COLO668 (cell line): Measurements from ENCODE around the gene DLX3.

ENCODE experiments used
- DNase-seq: peaks from one replicate; lab custom pipeline; 2025; ENCODE audit not compliant: unreplicated experiment; lab: John Stamatoyannopoulos, UW

Gene DLX3

DNA sequence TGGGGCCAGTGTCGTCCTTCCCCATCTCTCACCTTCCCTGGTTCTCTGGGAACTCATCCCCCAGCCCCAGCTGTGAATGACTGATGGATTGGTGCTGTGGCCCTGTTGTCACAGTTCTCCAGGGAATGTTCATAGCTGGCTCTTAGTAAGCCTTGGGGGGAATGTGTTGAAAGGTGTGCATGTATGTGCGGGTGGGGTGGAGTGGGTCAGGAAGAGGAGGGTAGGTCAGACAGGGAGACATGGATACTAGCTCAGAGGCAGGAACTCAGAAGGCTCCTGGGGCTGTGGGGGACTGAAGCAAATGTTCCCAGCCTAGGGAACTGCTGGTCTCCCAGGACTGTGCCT, 21.8 kb downstream of the DLX3 start:
- no peak for DNase-seq

DNA sequence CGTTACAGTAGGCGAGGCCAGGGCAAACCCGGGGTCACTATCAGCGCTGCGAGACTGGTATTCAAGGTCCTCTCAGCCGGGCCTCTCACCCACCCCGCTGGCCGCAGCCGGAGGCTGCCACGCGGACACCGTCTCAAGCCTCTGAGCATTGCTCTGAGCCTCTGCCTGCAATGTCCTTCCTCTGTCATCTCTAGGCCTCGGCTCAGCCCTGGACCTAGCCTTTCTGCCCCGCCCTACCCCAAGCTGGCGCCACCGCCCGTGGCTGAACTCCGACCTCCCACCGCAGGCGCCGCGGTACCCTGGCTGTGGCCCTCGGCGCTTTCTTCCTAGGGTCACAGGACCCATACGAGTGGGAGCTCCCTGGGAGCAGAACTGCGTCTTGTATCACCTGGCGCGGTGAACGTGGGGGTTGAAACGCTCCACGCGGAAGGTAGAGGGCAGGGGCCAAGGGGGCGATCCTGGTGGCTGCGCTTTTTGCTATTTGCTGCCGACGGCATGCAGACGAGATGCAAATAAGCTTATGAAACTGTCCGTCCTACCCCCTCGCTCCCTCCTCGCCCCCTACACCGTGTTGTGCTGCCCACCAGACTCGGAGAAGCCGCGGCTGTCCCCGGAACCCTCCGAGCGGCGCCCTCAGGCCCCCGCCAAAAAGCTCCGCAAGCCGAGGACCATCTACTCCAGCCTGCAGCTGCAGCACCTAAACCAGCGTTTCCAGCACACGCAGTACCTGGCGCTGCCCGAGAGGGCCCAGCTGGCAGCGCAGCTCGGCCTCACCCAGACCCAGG, 22.3 kb downstream of the DLX3 start:
- no peak for DNase-seq

DNA sequence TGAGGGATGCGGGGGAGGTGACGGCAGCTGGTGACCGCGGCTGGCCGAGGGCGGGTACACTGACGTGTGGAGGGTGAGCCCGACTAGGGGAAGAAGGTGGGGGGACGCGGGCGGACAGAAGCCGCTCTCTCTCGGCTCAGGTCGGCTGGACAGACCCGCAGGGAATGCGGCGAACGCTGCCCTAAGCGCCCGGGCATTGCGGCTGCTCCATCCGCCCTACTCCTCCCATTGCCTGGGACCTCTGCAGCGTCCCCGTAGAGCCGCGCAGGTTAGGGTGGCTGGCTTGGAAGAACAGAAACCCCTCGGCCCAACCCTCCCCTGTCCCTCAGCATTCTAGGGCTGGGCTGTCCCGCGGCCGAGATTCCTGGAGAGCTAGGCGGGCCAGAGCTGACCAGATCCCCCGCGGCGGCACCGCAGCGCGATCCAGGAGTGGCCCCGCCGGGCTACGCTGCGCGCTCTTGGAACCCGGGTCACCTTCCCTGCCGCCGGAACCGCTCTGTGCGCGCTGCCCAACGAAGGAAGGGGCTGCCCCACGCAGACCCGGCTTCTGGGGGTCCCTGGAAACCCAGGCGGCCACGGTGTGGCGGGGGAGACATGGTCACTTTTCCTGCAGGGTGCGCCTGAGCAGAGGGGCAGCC, 23.1 kb downstream of the DLX3 start:
- DNase-seq = no peak

DNA sequence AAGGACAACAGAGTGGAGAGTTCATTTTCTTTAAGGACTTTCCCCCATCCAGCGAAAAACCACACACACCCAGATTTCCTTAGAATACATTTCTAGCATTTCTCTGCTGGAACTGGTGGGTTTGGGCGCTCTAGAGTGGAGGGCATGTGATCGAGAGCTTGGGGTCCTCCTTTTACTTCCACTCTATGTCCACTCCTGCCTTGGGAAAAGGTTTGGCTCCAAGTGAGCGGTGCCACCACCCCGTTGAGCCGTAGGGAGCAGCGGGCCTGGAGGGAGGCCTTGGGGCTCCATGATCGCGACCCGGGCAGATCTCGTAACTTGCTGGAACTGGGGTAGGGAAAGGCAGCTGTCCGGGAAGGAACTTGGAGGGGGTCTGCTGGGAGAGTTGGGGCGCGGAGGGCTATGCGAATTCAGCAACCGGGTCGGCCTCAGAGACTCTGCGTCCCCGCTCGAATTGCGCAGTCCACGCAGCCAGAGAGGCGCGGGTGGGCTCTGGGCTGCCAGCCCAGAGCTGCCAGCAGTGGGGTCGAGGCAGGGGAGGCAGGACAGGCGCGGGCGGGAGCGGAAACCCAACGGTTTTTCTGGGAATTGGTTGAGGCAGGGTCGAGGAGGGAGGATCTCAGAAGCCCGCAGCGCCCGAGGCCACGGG, 23.7 kb downstream of the DLX3 start:
- no peak for DNase-seq

DNA sequence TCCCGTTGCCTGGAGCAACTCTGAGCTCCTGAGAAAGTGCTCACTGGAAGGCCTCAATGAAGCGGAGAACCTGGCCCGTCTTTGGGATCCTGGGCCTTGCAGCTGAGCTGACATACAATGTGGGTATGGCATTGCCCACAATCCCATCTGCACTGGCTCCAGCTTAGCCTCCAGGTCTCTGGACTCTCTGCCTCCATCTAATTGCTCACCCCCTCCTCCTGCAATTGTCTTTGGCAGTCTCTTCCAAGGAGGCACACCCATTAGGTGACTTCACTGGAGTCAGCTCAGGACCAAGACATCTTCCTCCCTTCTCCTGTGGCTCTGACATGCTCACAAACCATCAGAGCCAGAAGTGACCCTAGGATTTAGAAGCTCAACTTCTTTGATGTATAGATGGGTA, 24.5 kb downstream of the DLX3 start:
- no peak for DNase-seq

DNA sequence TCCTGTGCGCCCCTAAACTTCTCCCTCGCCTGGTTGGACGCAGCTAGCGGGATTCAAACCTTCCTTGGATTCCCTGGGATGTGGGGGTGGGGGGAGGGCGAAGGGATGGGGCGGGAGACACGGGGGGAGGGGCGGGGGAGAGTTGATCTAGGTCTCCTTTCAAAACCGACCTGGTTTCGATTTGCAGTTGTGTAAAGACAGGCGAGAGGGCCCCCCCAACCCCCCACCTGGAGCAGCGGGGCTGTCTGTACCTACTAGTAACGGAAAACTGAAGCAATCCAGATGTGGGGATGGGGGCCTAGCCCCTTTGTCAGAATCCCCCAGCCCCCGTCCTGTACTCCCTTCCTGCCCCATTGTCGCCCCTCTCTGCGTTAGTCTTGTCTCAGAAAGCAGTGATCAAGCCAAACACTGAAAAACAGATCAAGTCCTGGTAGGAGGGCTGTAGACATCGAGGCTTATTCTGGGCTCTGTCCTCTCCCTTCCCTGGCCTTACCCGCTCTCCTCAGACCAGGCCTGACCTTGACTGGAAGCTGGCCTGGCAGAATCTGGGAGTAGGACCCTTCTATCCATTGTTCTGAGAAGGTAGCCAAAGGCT, 25.1 kb downstream of the DLX3 start:
- no peak for DNase-seq

DNA sequence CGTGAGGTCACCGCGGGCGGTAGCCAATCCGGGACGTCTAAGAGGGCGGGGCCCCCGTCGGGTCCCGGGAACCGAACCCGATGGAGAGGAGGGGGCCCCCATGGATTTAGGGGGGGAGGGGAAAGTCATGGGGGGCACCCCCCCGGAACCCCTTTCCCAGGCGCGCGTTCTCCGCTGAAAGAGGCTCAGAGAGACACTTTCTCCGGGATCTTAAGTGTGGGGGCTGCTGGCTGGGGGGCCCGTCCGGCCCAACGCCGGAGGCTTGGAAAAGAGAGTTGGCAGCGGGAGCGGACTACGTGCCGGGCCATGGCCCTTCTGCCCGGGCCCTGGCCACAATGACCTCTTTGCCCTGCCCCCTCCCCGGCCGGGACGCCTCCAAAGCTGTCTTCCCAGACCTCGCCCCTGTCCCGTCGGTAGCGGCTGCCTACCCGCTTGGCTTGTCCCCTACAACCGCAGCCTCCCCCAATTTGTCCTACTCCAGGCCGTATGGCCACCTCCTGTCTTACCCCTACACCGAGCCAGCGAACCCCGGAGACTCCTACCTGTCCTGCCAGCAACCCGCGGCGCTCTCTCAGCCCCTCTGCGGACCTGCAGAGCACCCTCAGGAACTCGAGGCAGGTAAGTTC, 25.8 kb downstream of the DLX3 start, which contains the start of gene DLX4:
DLX4 (plus strand) TSS at position 57 of the 626 bp plus-strand sequence; CDS start at position 336, 279 bp downstream.
- DNase-seq = no peak

DNA sequence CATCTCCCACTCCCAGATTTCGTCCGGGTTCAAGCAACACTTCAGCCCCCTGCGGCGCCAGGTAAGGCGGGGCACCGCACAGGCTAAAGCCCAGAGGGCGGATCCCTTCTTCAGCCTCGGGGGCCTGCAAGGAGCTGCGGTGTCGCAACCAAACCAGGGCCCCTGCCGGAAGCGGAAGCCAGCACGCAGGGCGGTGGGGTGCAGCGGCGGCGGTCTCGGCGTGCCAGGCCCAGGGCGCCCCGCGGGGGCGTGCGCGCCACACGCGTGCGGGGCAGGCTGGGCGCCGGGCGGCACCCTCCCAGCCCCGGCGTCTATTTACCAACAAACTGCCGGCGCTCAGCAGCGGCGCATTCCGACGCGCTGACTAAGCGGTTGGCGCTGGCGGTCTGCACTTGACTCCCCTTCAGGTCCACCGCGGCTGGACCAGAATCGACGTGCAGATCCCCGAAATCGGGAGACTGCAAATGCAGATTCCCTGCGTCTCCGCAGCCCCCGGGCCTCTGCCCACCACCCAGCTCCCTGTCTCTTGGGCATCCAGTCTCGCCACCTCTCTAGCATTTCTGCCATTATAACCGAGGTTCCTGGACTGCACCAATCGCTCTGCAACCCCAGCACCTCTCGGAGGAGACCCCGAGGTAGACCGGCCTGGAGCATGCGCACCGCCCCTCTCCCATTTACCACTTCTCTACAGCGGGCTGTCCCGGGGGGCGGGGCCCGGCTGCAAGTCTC, 26.5 kb downstream of the DLX3 start:
- peak; percentile 28 for DNase-seq

DNA sequence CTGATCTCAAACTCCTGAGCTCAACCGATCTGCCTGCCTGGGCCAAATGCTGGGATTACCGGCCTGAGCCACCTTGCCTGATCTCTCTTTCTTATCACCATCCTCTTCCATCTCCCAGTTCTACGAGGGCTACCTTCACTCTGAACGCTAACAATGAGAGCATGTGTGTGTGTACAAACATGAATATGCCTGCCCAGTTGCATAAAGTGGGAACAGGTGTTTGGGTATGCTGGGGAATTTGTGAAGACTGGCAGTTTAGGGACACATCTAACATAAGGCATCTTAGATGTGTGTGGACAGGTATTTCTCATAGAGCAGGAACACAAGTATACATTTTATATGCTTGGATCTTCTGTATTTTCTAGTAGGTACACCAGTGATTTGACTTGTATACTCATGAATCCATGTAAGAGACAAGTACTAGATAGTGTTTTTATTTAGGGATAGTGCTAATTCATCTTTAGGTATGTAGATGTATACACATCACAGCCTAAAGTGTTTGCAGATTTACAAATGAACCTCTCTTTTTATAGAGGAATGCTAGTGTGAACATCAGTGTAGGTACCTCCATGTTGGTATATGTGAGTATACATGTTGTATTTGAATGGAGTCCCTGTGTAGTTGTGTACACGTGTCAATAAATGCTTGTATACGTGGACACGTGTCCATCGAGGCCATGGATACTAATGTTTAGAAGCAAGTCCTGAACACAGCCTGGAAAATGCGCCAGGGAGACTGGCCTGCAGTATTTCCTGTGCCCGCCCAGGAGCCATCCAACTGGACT, 27.2 kb downstream of the DLX3 start:
- DNase-seq = no peak

DNA sequence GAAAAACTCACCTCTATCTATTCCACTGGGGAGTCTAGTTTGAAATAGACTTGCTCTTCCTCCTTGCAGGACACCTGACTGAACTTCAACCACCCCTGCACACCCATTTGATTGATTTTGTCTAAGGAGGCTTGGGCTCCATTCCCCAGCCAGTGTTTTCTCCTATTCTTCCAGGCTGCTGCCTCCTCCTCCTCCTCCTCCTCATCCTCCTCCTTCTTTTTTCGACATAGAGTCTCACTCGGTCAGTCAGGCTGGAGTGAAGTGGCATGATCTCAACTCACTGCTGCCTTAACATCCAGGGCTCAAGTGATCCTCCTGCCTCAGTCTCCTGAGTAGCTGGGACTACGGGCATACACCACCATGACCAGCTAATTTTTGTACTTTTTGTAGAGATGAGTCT, 27.8 kb downstream of the DLX3 start:
- no peak for DNase-seq

DNA sequence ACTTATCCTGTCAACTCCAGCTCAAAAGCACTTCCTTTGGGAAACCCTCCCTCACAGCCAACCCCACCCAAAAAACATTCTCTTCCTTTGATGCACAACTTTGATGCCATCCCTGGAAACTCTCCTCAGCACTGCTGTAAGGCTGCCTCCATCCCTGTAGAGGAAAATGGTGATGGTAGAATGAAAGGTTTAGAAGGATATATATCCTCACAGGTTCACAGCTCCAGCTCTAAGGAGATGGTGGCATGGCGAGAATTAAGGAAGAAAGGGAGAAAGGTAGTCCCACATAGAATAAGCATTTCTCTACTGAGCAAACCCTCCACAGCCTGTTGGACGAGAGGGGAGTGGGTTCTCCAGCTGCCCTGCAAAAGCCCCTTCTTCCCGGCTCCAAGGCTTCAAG, 28.3 kb downstream of the DLX3 start:
- DNase-seq = no peak

DNA sequence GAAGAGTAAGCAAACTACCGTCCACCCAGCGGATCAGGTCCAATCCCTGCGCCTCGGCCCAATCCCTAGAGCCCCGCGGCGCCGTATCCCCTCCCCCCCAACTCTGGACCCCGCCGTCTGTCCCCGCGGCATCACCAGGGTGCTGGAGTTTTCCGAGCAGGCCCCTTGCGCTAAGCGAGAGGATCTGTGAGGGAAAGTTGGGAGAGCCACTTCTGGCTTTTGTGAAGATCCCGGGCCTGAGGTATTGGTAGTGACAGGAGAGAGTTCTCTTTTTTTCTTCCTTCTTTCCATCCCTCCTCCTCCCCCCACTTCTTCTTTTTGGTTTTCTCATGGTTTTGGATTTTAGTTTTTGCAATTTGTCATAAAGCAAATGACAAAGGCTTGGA, 29.5 kb downstream of the DLX3 start:
- no peak for DNase-seq

DNA sequence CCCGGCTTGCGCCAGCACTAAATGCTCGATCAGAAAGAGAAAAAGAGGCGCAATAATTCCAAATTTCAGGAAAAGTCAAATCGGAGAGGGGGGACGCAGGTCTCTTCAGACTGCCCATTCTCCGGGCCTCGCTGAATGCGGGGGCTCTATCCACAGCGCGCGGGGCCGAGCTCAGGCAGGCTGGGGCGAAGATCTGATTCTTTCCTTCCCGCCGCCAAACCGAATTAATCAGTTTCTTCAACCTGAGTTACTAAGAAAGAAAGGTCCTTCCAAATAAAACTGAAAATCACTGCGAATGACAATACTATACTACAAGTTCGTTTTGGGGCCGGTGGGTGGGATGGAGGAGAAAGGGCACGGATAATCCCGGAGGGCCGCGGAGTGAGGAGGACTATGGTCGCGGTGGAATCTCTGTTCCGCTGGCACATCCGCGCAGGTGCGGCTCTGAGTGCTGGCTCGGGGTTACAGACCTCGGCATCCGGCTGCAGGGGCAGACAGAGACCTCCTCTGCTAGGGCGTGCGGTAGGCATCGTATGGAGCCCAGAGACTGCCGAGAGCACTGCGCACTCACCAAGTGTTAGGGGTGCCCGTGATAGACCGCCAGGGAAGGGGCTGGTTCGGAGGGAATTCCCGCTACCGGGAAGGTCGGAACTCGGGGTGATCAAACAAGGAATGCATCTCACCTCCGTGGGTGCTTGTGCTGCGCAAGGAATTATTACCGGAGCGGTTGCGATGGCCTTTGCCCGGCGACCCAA, 30.1 kb downstream of the DLX3 start:
- no peak for DNase-seq

DNA sequence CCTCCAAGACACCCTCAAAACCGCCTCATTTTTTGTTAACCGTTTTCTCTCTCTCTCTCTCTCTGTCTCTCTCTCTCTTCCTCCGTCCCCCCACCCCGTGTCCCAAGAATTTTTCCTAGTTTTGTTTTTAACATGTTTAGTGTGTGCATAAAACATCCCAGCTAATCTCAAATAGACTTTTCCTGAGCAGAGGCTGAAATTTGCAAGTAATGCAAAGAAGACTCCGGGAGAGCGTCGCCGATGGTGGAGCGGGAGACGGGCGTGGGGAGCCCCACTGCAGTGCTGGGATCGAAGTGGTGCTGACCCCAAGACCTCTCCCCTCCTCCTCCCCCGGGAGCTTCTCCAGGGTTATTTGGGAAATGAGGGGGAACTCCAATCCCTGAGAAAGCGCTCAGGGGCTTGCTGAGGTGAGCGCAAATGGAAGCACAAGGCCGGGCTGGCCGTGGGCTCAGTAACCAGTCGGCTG, 30.7 kb downstream of the DLX3 start:
- DNase-seq = no peak

DNA sequence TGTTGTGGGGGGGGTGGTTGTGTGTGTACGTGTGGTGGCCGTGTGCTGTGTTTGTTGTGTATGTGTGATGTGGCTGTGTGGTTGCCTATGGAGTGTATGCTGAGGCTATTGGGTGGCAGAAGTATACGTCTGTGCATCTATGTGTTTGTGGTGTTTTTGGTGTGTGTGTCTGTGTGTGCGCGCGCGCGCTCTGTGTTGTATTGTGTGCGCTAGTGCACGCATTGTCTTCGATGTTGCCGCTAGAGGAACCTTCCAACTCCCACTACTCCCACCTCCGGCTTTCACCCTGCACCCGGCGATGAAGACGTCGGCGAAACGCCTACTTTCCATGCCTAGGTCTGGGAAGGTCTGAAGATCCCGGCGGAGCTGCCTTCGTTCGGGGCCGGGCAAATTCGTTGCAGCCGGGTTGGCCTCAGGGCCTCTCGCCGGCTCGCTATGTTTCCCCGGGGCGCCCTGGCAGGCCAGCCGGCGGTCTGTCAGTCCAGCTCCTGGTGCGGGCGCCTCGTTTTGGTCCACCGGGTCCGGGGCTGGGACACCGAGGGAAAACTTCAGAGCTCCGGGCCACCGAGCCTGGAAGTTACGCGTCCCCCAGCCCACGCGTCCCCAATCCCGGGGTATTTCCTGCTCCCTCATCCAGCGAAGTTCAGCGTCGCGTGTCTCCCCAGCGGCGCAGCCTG, 31.3 kb downstream of the DLX3 start:
- DNase-seq = no peak

DNA sequence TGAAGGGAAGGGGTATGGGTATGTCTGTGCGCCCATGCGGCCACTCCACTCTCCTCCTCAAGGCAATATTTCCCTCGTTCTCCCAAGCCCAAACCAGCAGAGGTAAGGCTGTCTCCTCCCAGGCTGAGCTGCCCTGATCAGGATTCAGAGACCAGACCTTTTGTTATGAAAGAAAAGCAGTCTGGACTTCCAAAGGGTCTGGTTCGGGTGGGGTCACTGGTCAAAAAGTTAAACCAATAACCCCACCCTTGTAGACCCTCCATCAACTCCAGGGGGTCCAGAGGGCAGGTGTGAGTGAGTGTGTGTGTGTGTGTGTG, 31.8 kb downstream of the DLX3 start:
- DNase-seq = no peak

DNA sequence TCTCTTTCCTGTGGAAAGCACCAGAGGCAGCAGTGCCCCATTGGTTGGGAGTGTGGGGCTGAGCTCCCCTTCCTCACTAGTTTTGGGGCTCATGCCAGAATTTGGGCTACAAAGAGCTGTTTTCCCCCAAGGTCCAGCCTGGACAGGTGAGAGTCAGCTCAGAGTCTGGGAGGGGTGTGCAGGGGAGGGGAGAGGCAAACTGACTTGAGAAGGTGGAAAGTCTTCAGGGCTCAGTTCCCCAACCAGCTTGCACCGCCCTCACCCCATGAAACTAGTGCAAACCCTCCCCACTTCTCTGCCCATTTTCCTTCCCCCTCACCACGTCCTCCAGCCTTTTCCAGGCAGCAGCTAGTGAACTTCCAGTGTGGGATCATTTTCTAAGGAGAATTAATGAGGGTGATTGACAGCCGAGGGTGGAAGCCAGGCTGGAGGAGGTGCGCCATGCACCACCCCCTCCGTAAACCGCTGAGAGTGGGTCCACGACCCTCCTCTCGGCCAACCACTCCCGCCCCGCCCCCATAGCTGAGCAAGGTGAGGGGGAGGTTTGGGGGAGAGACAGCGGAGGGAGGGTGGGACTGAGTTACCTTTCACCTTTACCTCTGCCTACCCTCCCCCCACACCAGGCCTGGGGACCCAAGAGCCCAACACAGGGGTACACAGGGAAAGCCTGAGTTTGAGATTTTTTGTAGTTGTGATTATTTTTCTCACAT, 32.3 kb downstream of the DLX3 start:
- no peak for DNase-seq
